Bone marrow (tissue), 2 donors: ENCODE results near the gene BANK1.

Experiments used
- DNase-seq, 2 donors: peaks; one replicate each; lab custom pipeline; 2025; lab: John Stamatoyannopoulos, UW

BANK1 gene

GRCh38 chr4:101790521-101791181, at the start of gene BANK1:
Gene BANK1 (plus strand): TSS chr4:101790730. CDS start chr4:101790881, 151 bp downstream.
- DNase-seq, result peak in 1 of 2 donors; percentile 77

GRCh38 chr4:101753721-101754120, 36.8 kb upstream of the BANK1 start:
- DNase-seq, result no peak

GRCh38 chr4:101756181-101756580, 34.3 kb upstream of the BANK1 start:
- DNase-seq, result no peak

GRCh38 chr4:101761405-101761804, 29.1 kb upstream of the BANK1 start:
- DNase-seq, result no peak

- DNase-seq, result no peak
Measured at GRCh38 chr4:101762025-101762424, 28.5 kb upstream of the BANK1 start.

GRCh38 chr4:101762534-101762933, 28.0 kb upstream of the BANK1 start:
- no peak for DNase-seq

GRCh38 chr4:101763576-101763975, 27.0 kb upstream of the BANK1 start:
- DNase-seq, result no peak

- no peak for DNase-seq
Measured at GRCh38 chr4:101774807-101775206, 15.7 kb upstream of the BANK1 start.

GRCh38 chr4:101777431-101777830, 13.1 kb upstream of the BANK1 start:
- no peak for DNase-seq

- no peak for DNase-seq
Measured at GRCh38 chr4:101780284-101780683, 10.2 kb upstream of the BANK1 start.

- no peak for DNase-seq
Measured at GRCh38 chr4:101782546-101782945, 8.0 kb upstream of the BANK1 start.

- DNase-seq, result no peak
Measured at GRCh38 chr4:101784957-101785356, 5.6 kb upstream of the BANK1 start.

GRCh38 chr4:101785486-101785885, 5.0 kb upstream of the BANK1 start:
- no peak for DNase-seq

- no peak for DNase-seq
Measured at GRCh38 chr4:101787701-101788316, 2.7 kb upstream of the BANK1 start.

- DNase-seq, result no peak
Measured at GRCh38 chr4:101791182-101791558, 640 bp downstream of the BANK1 start.

- DNase-seq, result no peak
Measured at GRCh38 chr4:101792056-101792590, 1.6 kb downstream of the BANK1 start.

GRCh38 chr4:101793397-101793796, 2.9 kb downstream of the BANK1 start:
- no peak for DNase-seq

- DNase-seq, result no peak
Measured at GRCh38 chr4:101794806-101795205, 4.3 kb downstream of the BANK1 start.

GRCh38 chr4:101795704-101796103, 5.2 kb downstream of the BANK1 start:
- DNase-seq, result no peak

GRCh38 chr4:101801958-101802357, 11.4 kb downstream of the BANK1 start:
- no peak for DNase-seq

- DNase-seq, result no peak
Measured at GRCh38 chr4:101806914-101807313, 16.4 kb downstream of the BANK1 start.

GRCh38 chr4:101807351-101807750, 16.8 kb downstream of the BANK1 start:
- DNase-seq, result no peak

- no peak for DNase-seq
Measured at GRCh38 chr4:101813604-101814003, 23.1 kb downstream of the BANK1 start.

- DNase-seq, result no peak
Measured at GRCh38 chr4:101818362-101818761, 27.8 kb downstream of the BANK1 start.
